Inflammatory macrophage treated with lipopolysaccharide for 1 hour (primary cell): ENCODE results near the gene FOXP2.
"Not testable (repeated sequence)": the region's sequence is repeated elsewhere in the genome, so short reads cannot be mapped to it uniquely, and the experiment has no call there.

Source experiments
- DNase-seq, 2 donors: peaks; one replicate each; pipeline ENCODE4 v3.0.0-alpha.2; 2020 to 2022

The FOXP2 gene

GRCh38 chr7:114598946-114599345, 184.3 kb downstream of the FOXP2 start:
- DNase-seq = no peak

- no peak for DNase-seq
These were observed 191.5 kb downstream of the FOXP2 start for GRCh38 chr7:114606100-114606499.

GRCh38 chr7:114608822-114609221, 194.2 kb downstream of the FOXP2 start:
- DNase-seq = not testable (repeated sequence)

- no peak for DNase-seq
These were observed 205.6 kb downstream of the FOXP2 start for GRCh38 chr7:114620208-114620607.

- no peak for DNase-seq
These were observed 207.6 kb downstream of the FOXP2 start for GRCh38 chr7:114622221-114622620.

GRCh38 chr7:114623146-114623545, 208.5 kb downstream of the FOXP2 start:
- DNase-seq = no peak

GRCh38 chr7:114627231-114627630, 212.6 kb downstream of the FOXP2 start:
- no peak for DNase-seq

- no peak for DNase-seq
These were observed 213.7 kb downstream of the FOXP2 start for GRCh38 chr7:114628362-114628761.

GRCh38 chr7:114629762-114630161, 215.1 kb downstream of the FOXP2 start:
- no peak for DNase-seq

- no peak for DNase-seq
These were observed 215.8 kb downstream of the FOXP2 start for GRCh38 chr7:114630201-114630990.

- no peak for DNase-seq
These were observed 216.7 kb downstream of the FOXP2 start for GRCh38 chr7:114631249-114631822.

- no peak for DNase-seq
These were observed 224.8 kb downstream of the FOXP2 start for GRCh38 chr7:114639451-114639850.

- DNase-seq = no peak
These were observed 229.8 kb downstream of the FOXP2 start for GRCh38 chr7:114644455-114644854.

GRCh38 chr7:114645451-114645850, 230.8 kb downstream of the FOXP2 start:
- no peak for DNase-seq

GRCh38 chr7:114647518-114647917, 232.9 kb downstream of the FOXP2 start:
- DNase-seq = no peak

- DNase-seq = no peak
These were observed 233.5 kb downstream of the FOXP2 start for GRCh38 chr7:114648117-114648516.

- DNase-seq = no peak
These were observed 234.1 kb downstream of the FOXP2 start for GRCh38 chr7:114648680-114649079.

- DNase-seq = no peak
These were observed 235.1 kb downstream of the FOXP2 start for GRCh38 chr7:114649689-114650088.

- no peak for DNase-seq
These were observed 235.9 kb downstream of the FOXP2 start for GRCh38 chr7:114650491-114650890.

GRCh38 chr7:114652041-114652440, 237.4 kb downstream of the FOXP2 start:
- no peak for DNase-seq

- DNase-seq = no peak
These were observed 238.9 kb downstream of the FOXP2 start for GRCh38 chr7:114653364-114654088.

GRCh38 chr7:114656466-114656865, 241.9 kb downstream of the FOXP2 start:
- no peak for DNase-seq

GRCh38 chr7:114657279-114657678, 242.7 kb downstream of the FOXP2 start:
- no peak for DNase-seq

- no peak for DNase-seq
These were observed 243.6 kb downstream of the FOXP2 start for GRCh38 chr7:114658216-114658615.
